Ishikawa (cell line): ENCODE results near the gene NTF3.

Experiments
- CREB1 ChIP-seq: IDR thresholded peaks from 2 replicates; pipeline ENCODE4 v1.6.1; 2012; ENCODE audit warnings: low read depth
- EP300 ChIP-seq: IDR thresholded peaks from 2 replicates; pipeline ENCODE4 v1.6.1; 2012; ENCODE audit warnings: borderline replicate concordance
- RAD21 ChIP-seq: IDR thresholded peaks from 2 replicates; pipeline ENCODE4 v1.6.1; 2012; ENCODE audit warnings: low read depth
- TEAD4 ChIP-seq: IDR thresholded peaks from 2 replicates; pipeline ENCODE4 v1.6.1; 2012
- YY1 ChIP-seq: IDR thresholded peaks from 2 replicates; pipeline ENCODE4 v1.6.1; 2012; ENCODE audit warnings: low read depth
- ZBTB7A ChIP-seq: IDR thresholded peaks from 2 replicates; pipeline ENCODE4 v1.6.1; 2012; ENCODE audit warnings: low read depth
- TF ChIP-seq, protein P1 (sequence below): IDR thresholded peaks from 2 replicates; pipeline ENCODE4 v1.6.1; 2012; ENCODE audit warnings: low read depth, mild to moderate bottlenecking

DNA sequence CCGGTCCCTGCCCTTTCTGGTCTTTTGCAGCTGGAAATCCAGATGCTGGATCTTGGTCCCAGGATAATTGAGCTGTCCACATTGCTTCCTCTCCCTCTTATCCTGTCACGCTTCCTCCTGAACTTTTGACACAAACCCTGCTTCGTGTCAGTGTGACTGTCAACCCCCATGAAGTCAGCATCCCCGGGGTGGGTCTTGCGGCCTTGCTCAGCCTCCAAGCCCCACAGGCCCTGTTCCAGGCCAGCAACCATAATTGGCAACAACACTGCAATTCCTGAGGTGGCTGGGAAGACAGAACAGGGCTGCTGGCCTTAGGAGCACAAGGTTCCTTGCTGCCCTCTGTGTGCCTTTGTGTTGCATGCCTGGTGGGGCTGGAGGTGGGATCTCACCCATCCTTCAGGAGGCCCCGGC is 74.9 kb downstream of the NTF3 start:
- TF ChIP-seq, protein P1, sequence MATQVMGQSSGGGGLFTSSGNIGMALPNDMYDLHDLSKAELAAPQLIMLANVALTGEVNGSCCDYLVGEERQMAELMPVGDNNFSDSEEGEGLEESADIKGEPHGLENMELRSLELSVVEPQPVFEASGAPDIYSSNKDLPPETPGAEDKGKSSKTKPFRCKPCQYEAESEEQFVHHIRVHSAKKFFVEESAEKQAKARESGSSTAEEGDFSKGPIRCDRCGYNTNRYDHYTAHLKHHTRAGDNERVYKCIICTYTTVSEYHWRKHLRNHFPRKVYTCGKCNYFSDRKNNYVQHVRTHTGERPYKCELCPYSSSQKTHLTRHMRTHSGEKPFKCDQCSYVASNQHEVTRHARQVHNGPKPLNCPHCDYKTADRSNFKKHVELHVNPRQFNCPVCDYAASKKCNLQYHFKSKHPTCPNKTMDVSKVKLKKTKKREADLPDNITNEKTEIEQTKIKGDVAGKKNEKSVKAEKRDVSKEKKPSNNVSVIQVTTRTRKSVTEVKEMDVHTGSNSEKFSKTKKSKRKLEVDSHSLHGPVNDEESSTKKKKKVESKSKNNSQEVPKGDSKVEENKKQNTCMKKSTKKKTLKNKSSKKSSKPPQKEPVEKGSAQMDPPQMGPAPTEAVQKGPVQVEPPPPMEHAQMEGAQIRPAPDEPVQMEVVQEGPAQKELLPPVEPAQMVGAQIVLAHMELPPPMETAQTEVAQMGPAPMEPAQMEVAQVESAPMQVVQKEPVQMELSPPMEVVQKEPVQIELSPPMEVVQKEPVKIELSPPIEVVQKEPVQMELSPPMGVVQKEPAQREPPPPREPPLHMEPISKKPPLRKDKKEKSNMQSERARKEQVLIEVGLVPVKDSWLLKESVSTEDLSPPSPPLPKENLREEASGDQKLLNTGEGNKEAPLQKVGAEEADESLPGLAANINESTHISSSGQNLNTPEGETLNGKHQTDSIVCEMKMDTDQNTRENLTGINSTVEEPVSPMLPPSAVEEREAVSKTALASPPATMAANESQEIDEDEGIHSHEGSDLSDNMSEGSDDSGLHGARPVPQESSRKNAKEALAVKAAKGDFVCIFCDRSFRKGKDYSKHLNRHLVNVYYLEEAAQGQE = no peak
- TF ChIP-seq YY1 (no peak), EP300 (no peak), RAD21 (no peak), ZBTB7A (no peak), CREB1 (no peak), TEAD4 (no peak)
